ENCODE data around the gene SOX13. TPM values are rescaled to one million over a fixed set of nuclear protein-coding genes. Genes with fewer than 3 reads are reported as not detected.
A peak's percentile ranks its signal among the peaks of the same experiment; 100 is the strongest.

Gene SOX13
- total RNA-seq, 1 donor from 2014 or later: 12.5 TPM

DNA sequence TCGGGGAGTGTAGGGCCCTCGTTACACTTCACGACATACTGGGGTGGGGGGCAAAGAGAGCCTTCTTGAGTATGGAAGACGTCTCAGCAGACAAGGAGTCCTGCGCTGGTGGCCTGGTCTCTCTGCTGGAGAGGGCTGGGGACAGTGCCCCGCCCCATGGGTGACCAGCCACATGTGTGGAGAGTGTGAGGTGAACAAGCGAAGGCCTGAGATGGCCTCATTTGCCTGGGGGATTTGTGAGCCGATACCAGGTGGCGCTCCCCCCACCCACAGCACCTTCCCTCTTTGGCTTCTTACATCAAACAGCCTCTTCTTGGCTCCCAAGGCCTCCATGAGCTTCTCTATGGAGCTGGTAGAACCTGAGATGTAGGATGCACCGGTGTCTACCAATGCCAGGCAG is 83.0 kb downstream of the SOX13 start:
- H3K4me3 Mint-ChIP-seq (ENCODE audit: unreplicated experiment): no peak overlapping the region
- TF ChIP-seq, protein P1, sequence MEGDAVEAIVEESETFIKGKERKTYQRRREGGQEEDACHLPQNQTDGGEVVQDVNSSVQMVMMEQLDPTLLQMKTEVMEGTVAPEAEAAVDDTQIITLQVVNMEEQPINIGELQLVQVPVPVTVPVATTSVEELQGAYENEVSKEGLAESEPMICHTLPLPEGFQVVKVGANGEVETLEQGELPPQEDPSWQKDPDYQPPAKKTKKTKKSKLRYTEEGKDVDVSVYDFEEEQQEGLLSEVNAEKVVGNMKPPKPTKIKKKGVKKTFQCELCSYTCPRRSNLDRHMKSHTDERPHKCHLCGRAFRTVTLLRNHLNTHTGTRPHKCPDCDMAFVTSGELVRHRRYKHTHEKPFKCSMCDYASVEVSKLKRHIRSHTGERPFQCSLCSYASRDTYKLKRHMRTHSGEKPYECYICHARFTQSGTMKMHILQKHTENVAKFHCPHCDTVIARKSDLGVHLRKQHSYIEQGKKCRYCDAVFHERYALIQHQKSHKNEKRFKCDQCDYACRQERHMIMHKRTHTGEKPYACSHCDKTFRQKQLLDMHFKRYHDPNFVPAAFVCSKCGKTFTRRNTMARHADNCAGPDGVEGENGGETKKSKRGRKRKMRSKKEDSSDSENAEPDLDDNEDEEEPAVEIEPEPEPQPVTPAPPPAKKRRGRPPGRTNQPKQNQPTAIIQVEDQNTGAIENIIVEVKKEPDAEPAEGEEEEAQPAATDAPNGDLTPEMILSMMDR (IDR thresholded peaks at IDR 0.05): no peak

DNA sequence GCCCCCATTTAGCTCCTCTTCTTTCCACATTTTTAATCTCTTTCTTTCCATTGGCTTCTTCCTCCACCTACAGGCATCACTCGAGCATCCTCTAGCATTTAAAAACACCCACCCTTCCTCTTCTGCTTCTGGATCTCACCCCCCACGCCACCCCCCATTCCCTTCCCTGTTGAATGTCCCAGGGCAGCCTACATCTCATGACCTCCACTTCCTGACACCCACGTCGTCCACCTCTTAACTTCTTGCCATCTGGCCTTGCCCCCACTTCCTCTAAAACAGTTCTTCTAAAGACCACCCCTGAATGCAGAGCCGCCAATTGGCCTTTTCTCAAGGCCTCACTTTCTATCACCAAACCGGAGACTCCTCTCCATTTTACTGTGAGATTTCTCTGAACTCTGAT is 85.0 kb downstream of the SOX13 start:
- Mint-ChIP-seq H3K27ac (ENCODE audit: unreplicated experiment) (no peak overlapping the region), H3K36me3 (ENCODE audit: unreplicated experiment) (no peaks in the 10 kb centered on the region), H3K27me3 (ENCODE audit: unreplicated experiment) (peaks cover 22% of the 10 kb centered on the region), H3K9me3 (ENCODE audit: unreplicated experiment) (no peaks in the 10 kb centered on the region), H3K4me1 (ENCODE audit: unreplicated experiment) (no peaks in the 10 kb centered on the region), H3K4me3 (ENCODE audit: unreplicated experiment) (no peak overlapping the region)
- TF ChIP-seq, protein P1 (IDR thresholded peaks at IDR 0.05): no peak
- no peak for DNase-seq (ENCODE audit: extremely low spot score, unreplicated experiment)

More for the DNA sequence above, 83.0 kb downstream of the SOX13 start:
- Mint-ChIP-seq H3K4me1 (ENCODE audit: unreplicated experiment) (peaks cover 1% of the 10 kb centered on the region), H3K27me3 (ENCODE audit: unreplicated experiment) (peaks cover 13% of the 10 kb centered on the region), H3K27ac (ENCODE audit: unreplicated experiment) (no peak overlapping the region), H3K9me3 (ENCODE audit: unreplicated experiment) (no peaks in the 10 kb centered on the region), H3K36me3 (ENCODE audit: unreplicated experiment) (no peaks in the 10 kb centered on the region)
- no peak for DNase-seq (ENCODE audit: extremely low spot score, unreplicated experiment)

DNA sequence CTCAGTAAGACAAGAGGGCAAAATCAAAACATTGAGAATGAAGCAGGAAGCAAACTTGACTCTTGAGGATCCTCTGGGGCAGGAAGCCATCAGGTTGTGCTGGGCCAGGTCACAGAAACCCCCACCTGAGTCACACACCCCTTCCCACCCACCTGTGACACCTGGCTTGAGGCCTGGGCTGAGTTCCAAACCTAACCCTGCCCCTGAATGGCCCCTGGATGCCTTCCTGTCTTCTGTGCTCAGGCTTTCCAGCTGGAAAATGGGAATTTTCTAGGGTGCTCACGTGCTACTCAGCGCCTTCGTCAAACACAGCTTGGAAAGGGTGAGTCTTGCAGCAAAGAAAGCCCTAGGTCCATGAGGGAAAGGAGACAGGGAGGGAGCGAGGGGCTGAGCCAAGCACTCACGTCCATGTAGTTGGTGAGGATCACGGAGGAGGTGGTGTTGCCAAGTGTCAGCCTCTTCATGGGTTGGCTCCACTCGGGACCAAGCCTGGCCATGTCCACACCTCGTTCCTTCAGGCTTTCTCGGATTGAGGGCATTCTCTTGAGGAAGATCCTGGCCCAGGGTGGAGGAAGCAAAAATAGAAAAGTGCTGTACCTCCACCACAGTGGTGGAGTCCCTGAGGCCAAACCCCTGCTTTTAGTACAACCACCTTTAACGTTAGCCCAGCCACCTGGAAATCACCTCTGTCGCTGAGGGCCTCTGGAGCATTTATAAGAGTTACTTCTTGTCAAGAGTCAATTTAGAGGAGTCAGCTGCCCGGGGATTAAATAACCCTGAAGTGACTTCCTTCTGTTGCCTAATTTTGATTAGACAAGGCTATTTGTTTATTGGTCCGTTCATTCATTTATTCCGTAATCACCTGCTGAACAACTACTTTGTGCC is 88.9 kb downstream of the SOX13 start:
- H3K27ac Mint-ChIP-seq (ENCODE audit: unreplicated experiment): no peak overlapping the region

DNA sequence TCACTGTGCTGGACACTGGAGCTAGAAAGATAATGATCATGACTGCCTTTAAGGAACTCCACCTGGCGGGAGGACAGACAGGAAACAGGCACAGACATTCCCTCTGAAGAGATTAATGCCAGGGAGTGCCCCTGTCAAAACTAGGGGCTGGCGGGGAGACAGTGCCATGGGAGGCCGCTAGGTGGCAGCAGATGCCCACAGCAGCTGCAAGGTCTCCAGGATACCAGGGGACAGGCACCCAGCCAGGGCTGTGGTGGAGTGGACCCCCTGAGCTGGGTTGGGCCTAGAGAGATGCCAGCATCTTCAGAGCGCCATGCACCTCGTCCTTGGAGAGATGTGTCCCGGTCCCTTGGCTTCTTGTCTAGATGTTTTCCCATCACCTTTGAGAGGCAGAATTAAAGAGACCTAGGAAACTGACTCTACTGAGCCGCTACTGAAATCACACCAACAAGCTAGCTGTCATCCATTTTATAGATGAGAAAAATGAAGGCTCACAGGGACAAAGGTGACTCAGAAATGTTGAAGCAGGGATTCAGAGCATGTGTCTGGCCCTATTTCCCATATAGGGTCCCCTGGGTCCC is 89.7 kb downstream of the SOX13 start:
- H3K4me3 Mint-ChIP-seq (ENCODE audit: unreplicated experiment): no peak overlapping the region
- DNase-seq (ENCODE audit: extremely low spot score, unreplicated experiment): peak; percentile 94

More for the DNA sequence above, 88.9 kb downstream of the SOX13 start:
- H3K27me3 Mint-ChIP-seq (ENCODE audit: unreplicated experiment): peaks cover 27% of the 10 kb centered on the region
- H3K36me3 Mint-ChIP-seq (ENCODE audit: unreplicated experiment): no peaks in the 10 kb centered on the region
- no peaks in the 10 kb centered on the region for H3K4me1 Mint-ChIP-seq (ENCODE audit: unreplicated experiment)
- TF ChIP-seq, protein P1 (IDR thresholded peaks at IDR 0.05): no peak
- no peak overlapping the region for H3K4me3 Mint-ChIP-seq (ENCODE audit: unreplicated experiment)
- no peak for DNase-seq (ENCODE audit: extremely low spot score, unreplicated experiment)
- H3K9me3 Mint-ChIP-seq (ENCODE audit: unreplicated experiment): no peaks in the 10 kb centered on the region

More for the DNA sequence above, 89.7 kb downstream of the SOX13 start:
- H3K9me3 Mint-ChIP-seq (ENCODE audit: unreplicated experiment): no peaks in the 10 kb centered on the region
- H3K36me3 Mint-ChIP-seq (ENCODE audit: unreplicated experiment): no peaks in the 10 kb centered on the region
- TF ChIP-seq, protein P1 (IDR thresholded peaks at IDR 0.05): peak; percentile 99
- H3K27ac Mint-ChIP-seq (ENCODE audit: unreplicated experiment): no peak overlapping the region
- H3K27me3 Mint-ChIP-seq (ENCODE audit: unreplicated experiment): peaks cover 30% of the 10 kb centered on the region
- no peaks in the 10 kb centered on the region for H3K4me1 Mint-ChIP-seq (ENCODE audit: unreplicated experiment)

Measured in osteocyte (in vitro differentiated cells).